ENCODE results near the gene LRRC31.

Gene LRRC31

DNA sequence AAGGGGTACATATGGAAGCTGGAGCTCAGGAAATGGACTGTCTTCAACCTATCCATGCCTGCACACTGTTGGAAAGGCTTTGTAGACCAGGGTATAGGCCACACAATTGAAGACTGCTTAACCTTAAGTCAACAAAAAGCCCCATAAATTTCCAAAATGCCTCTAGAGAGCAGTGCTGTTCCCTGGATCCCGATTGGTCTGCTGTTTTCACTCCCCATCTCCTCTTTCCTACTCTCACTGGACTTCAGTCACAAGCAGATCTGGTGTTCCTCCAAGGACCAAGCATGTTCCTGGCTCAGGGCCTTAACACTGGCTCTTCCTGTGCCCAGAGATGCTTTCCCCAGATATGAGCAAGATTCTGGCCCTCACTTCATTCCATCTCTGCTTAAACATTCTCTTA is 34.2 kb downstream of the LRRC31 start:
- H3K27ac ChIP-seq, result no peak overlapping the region
- no peak for TF ChIP-seq CTCF (conservative IDR thresholded peaks at IDR 0.05)

GRCh38 chr3:169827712-169828111 is 42.0 kb downstream of the LRRC31 start:
- no peak overlapping the region for H3K27ac ChIP-seq
- TF ChIP-seq CTCF (conservative IDR thresholded peaks at IDR 0.05), result no peak

DNA sequence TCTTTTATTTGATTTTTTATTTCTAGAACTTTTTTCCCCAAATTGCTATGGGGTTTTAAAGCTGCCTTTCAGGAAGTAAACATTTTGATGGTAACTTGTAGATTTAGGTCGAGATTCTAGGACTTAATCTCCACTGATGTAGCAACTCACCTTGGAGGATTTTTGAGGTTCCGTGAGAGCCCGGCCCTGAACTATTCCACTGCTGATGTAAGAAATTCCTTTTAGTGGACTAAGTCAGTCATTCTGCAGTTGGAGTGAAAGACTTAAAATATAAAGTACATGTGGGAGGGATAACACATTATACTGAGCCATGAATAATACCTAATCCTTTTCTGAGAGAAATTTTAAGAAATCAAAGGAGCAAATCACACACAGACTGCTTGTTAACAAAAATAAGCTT is 44.4 kb downstream of the LRRC31 start:
- no peak overlapping the region for H3K27ac ChIP-seq
- TF ChIP-seq CTCF (conservative IDR thresholded peaks at IDR 0.05), result no peak

DNA sequence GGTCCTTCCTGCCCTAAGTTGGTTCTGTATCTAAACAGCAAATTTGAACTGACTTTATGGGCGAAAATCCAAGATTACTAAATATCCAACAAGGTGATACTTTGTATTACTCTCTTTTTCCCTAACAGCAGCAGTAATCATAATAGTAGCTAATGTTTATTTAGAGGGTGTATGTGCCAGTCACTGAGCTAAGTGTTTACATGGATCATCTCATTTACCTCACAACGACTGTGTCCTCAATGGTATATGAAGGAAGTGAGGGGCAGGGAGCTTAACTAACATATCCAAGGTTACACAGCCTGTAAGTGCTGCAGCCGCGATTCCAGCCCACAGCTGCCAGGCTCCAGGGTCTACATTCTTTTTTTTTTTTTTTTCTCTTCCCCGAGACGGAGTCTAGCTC is 46.8 kb downstream of the LRRC31 start:
- no peak overlapping the region for H3K27ac ChIP-seq
- TF ChIP-seq CTCF (conservative IDR thresholded peaks at IDR 0.05), result no peak

- no peak overlapping the region for H3K27ac ChIP-seq
- TF ChIP-seq CTCF (conservative IDR thresholded peaks at IDR 0.05), result no peak
Measured at GRCh38 chr3:169822540-169822939, 47.2 kb downstream of the LRRC31 start.

DNA sequence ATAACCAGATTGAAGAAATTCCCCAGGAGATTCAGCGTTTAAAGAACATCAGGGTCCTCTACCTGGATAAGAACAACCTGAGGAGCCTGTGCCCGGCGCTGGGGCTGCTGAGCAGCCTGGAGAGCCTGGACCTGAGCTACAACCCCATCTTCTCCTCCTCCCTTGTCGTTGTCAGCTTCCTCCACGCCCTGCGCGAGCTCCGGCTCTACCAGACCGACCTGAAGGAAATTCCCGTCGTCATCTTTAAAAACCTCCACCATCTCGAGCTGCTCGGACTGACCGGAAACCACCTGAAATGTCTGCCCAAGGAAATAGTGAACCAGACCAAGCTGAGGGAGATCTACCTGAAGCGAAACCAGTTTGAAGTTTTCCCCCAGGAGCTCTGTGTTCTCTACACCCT is 47.6 kb downstream of the LRRC31 start:
- TF ChIP-seq CTCF (conservative IDR thresholded peaks at IDR 0.05), result no peak
- H3K27ac ChIP-seq, result no peak overlapping the region

- H3K27ac ChIP-seq, result no peak overlapping the region
- no peak for TF ChIP-seq CTCF (conservative IDR thresholded peaks at IDR 0.05)
Measured at GRCh38 chr3:169818316-169818715, 51.4 kb downstream of the LRRC31 start.

All from VCaP (cell line).